Body of pancreas (tissue), 4 donors: ENCODE data around the gene UNC80.

Source experiments
- POLR2A ChIP-seq, 3 donors: fragments of 450-650 bp; IDR thresholded peaks; one replicate each; pipeline ENCODE4 v1.6.1; 2016; ENCODE audit warnings: antibody characterized with exemption in 3 of 3, mild to moderate bottlenecking in 2 of 3
- TF ChIP-seq, protein P1 (sequence below), 7 experiments: fragments of 450-650 bp in 4 of 7; fragments of 200-600 bp in 3 of 7; sonication (generic) in 3 of 7; IDR thresholded peaks; one replicate each; pipeline ENCODE4 v1.5.1; 2016 to 2019; ENCODE audit warnings: antibody characterized with exemption in 7 of 7

DNA sequence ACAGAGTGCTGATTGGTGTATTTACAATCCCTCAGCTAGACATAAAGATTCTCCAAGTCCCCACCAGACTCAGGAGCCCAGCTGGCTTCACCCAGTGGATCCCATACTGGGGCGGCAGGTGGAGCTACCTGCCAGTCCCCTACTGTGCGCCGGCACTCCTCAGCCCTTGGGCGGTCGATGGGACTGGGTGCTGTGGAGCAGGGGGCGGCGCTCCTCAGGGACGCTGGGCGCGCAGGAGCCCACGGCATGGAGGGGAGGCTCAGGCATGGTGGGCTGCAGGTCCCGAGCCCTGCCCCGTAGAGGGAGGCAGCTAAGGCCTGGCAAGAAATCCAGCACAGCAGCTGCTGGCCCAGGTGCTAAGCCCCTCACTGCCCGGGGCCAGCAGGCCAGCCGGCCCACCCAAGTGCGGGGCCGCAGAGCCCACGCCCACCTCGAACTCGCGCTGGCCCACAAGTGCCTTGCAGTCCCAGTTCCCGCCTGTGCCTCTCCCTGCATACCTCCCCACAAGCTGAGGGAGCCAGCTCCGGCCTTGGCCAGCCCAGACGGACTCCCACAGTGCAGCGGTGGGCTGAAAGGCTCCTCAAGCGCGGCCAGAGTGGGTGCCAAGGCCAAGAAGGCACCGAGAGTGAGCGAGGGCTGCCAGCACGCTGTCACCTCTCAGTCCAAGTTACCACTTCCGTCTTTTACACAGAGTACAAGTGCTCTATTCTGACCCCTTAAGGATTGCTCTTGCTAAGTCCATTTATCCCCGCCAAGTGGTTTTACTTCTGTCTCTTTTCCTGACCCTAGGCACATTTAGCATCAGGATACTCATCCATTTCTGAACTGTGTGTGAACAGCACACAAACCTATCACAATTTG, 229.1 kb downstream of the UNC80 start:
- TF ChIP-seq, protein P1, sequence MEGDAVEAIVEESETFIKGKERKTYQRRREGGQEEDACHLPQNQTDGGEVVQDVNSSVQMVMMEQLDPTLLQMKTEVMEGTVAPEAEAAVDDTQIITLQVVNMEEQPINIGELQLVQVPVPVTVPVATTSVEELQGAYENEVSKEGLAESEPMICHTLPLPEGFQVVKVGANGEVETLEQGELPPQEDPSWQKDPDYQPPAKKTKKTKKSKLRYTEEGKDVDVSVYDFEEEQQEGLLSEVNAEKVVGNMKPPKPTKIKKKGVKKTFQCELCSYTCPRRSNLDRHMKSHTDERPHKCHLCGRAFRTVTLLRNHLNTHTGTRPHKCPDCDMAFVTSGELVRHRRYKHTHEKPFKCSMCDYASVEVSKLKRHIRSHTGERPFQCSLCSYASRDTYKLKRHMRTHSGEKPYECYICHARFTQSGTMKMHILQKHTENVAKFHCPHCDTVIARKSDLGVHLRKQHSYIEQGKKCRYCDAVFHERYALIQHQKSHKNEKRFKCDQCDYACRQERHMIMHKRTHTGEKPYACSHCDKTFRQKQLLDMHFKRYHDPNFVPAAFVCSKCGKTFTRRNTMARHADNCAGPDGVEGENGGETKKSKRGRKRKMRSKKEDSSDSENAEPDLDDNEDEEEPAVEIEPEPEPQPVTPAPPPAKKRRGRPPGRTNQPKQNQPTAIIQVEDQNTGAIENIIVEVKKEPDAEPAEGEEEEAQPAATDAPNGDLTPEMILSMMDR (IDR thresholded peaks at IDR 0.05): no peak
- no peak for TF ChIP-seq POLR2A (IDR thresholded peaks at IDR 0.05)
